Body of pancreas (tissue), 4 donors: Measurements from ENCODE around the gene FAM217B.

Experiments used
- POLR2A ChIP-seq, 3 donors: fragments of 450-650 bp; IDR thresholded peaks; one replicate each; pipeline ENCODE4 v1.6.1; 2016; ENCODE audit warnings: antibody characterized with exemption in 3 of 3, mild to moderate bottlenecking in 2 of 3
- TF ChIP-seq, protein P1 (sequence below), 7 experiments: fragments of 450-650 bp in 4 of 7; fragments of 200-600 bp in 3 of 7; sonication (generic) in 3 of 7; IDR thresholded peaks; one replicate each; pipeline ENCODE4 v1.5.1; 2016 to 2019; ENCODE audit warnings: antibody characterized with exemption in 7 of 7

DNA sequence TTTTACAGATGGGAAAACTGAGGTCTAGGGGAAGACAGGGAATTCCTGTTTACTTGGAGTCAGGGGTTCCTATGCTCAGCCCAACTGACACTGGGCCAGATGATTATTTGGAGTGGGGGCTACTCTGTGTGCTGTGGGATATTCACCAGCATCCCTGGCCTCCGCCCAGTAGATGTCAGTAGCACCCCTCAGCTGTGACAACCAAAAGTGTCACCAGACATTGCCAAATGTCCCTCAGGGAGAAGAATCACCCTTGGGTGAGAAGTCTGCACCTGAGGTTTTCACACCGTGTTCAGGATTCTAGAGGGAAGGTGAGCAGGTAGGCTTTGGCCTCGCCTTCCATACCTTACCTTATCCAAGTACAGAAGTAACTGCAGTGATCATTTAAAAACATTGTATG lies 45.7 kb downstream of the FAM217B start:
- TF ChIP-seq, protein P1, sequence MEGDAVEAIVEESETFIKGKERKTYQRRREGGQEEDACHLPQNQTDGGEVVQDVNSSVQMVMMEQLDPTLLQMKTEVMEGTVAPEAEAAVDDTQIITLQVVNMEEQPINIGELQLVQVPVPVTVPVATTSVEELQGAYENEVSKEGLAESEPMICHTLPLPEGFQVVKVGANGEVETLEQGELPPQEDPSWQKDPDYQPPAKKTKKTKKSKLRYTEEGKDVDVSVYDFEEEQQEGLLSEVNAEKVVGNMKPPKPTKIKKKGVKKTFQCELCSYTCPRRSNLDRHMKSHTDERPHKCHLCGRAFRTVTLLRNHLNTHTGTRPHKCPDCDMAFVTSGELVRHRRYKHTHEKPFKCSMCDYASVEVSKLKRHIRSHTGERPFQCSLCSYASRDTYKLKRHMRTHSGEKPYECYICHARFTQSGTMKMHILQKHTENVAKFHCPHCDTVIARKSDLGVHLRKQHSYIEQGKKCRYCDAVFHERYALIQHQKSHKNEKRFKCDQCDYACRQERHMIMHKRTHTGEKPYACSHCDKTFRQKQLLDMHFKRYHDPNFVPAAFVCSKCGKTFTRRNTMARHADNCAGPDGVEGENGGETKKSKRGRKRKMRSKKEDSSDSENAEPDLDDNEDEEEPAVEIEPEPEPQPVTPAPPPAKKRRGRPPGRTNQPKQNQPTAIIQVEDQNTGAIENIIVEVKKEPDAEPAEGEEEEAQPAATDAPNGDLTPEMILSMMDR (IDR thresholded peaks at IDR 0.05) = no peak
- TF ChIP-seq POLR2A (IDR thresholded peaks at IDR 0.05) = no peak
